ENCODE results near the gene PSME3. TPM values are rescaled to one million over a fixed set of nuclear protein-coding genes. Genes with fewer than 3 reads are reported as not detected.

Gene PSME3
- total and polyA plus RNA-seq, 2 of the 13 experiments (the other 11 are each of a cell fraction or from before 2014, with no cell fraction given), result 66.3 to 135 TPM

GRCh38 chr17:42832934-42833766 lies at the start of gene PSME3 (continued):
- TF ChIP-seq, protein P1, sequence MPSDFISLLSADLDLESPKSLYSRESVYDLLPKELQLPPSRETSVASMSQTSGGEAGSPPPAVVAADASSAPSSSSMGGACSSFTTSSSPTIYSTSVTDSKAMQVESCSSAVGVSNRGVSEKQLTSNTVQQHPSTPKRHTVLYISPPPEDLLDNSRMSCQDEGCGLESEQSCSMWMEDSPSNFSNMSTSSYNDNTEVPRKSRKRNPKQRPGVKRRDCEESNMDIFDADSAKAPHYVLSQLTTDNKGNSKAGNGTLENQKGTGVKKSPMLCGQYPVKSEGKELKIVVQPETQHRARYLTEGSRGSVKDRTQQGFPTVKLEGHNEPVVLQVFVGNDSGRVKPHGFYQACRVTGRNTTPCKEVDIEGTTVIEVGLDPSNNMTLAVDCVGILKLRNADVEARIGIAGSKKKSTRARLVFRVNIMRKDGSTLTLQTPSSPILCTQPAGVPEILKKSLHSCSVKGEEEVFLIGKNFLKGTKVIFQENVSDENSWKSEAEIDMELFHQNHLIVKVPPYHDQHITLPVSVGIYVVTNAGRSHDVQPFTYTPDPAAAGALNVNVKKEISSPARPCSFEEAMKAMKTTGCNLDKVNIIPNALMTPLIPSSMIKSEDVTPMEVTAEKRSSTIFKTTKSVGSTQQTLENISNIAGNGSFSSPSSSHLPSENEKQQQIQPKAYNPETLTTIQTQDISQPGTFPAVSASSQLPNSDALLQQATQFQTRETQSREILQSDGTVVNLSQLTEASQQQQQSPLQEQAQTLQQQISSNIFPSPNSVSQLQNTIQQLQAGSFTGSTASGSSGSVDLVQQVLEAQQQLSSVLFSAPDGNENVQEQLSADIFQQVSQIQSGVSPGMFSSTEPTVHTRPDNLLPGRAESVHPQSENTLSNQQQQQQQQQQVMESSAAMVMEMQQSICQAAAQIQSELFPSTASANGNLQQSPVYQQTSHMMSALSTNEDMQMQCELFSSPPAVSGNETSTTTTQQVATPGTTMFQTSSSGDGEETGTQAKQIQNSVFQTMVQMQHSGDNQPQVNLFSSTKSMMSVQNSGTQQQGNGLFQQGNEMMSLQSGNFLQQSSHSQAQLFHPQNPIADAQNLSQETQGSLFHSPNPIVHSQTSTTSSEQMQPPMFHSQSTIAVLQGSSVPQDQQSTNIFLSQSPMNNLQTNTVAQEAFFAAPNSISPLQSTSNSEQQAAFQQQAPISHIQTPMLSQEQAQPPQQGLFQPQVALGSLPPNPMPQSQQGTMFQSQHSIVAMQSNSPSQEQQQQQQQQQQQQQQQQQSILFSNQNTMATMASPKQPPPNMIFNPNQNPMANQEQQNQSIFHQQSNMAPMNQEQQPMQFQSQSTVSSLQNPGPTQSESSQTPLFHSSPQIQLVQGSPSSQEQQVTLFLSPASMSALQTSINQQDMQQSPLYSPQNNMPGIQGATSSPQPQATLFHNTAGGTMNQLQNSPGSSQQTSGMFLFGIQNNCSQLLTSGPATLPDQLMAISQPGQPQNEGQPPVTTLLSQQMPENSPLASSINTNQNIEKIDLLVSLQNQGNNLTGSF (CRISPR knock-in tag; IDR thresholded peaks at IDR 0.05), result peak; percentile 76; the same call in 1 of the 2 replicates
- TF ChIP-seq SYNCRIP (IDR thresholded peaks at IDR 0.05; ENCODE audit: insufficient read depth, low read depth, low read length) (no peak), PLSCR1 (CRISPR knock-in tag; IDR thresholded peaks at IDR 0.05; ENCODE audit: borderline replicate concordance) (no peak), ZFP62 (CRISPR knock-in tag; IDR thresholded peaks at IDR 0.05) (no peak), ZBTB44 (CRISPR knock-in tag; IDR thresholded peaks at IDR 0.05) (peak; percentile 85; the same call in 1 of the 2 replicates), MZF1 (CRISPR knock-in tag; IDR thresholded peaks at IDR 0.05; ENCODE audit: borderline replicate concordance) (peak; percentile 93; the same call in 1 of the 2 replicates), HES4 (CRISPR knock-in tag; IDR thresholded peaks at IDR 0.05; ENCODE audit: borderline replicate concordance) (peak; percentile 83), RCOR2 (CRISPR knock-in tag; IDR thresholded peaks at IDR 0.05) (0 out of 2 replicates have a peak, but pooled peaks have one; percentile 44), DNMT1 (CRISPR knock-in tag; IDR thresholded peaks at IDR 0.05) (no peak), CEBPB (IDR thresholded peaks at IDR 0.05; ENCODE audit: borderline replicate concordance, low read depth, low read length) (no peak)
- TF ChIP-seq, protein P2, sequence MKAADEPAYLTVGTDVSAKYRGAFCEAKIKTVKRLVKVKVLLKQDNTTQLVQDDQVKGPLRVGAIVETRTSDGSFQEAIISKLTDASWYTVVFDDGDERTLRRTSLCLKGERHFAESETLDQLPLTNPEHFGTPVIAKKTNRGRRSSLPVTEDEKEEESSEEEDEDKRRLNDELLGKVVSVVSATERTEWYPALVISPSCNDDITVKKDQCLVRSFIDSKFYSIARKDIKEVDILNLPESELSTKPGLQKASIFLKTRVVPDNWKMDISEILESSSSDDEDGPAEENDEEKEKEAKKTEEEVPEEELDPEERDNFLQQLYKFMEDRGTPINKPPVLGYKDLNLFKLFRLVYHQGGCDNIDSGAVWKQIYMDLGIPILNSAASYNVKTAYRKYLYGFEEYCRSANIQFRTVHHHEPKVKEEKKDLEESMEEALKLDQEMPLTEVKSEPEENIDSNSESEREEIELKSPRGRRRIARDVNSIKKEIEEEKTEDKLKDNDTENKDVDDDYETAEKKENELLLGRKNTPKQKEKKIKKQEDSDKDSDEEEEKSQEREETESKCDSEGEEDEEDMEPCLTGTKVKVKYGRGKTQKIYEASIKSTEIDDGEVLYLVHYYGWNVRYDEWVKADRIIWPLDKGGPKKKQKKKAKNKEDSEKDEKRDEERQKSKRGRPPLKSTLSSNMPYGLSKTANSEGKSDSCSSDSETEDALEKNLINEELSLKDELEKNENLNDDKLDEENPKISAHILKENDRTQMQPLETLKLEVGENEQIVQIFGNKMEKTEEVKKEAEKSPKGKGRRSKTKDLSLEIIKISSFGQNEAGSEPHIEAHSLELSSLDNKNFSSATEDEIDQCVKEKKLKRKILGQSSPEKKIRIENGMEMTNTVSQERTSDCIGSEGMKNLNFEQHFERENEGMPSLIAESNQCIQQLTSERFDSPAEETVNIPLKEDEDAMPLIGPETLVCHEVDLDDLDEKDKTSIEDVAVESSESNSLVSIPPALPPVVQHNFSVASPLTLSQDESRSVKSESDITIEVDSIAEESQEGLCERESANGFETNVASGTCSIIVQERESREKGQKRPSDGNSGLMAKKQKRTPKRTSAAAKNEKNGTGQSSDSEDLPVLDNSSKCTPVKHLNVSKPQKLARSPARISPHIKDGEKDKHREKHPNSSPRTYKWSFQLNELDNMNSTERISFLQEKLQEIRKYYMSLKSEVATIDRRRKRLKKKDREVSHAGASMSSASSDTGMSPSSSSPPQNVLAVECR (CRISPR knock-in tag; IDR thresholded peaks at IDR 0.05; ENCODE audit: borderline replicate concordance), result peak; percentile 100
- TF ChIP-seq, protein P3, sequence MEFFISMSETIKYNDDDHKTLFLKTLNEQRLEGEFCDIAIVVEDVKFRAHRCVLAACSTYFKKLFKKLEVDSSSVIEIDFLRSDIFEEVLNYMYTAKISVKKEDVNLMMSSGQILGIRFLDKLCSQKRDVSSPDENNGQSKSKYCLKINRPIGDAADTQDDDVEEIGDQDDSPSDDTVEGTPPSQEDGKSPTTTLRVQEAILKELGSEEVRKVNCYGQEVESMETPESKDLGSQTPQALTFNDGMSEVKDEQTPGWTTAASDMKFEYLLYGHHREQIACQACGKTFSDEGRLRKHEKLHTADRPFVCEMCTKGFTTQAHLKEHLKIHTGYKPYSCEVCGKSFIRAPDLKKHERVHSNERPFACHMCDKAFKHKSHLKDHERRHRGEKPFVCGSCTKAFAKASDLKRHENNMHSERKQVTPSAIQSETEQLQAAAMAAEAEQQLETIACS (CRISPR knock-in tag; IDR thresholded peaks at IDR 0.05), result peak; percentile 62
- TF ChIP-seq, protein P4, sequence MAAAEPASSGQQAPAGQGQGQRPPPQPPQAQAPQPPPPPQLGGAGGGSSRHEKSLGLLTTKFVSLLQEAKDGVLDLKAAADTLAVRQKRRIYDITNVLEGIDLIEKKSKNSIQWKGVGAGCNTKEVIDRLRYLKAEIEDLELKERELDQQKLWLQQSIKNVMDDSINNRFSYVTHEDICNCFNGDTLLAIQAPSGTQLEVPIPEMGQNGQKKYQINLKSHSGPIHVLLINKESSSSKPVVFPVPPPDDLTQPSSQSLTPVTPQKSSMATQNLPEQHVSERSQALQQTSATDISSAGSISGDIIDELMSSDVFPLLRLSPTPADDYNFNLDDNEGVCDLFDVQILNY (CRISPR knock-in tag; conservative IDR thresholded peaks at IDR 0.05), result no peak; the same call in 1 of the 2 replicates

All from HepG2 (cell line).